GM23248 (cell line): ENCODE results near the gene TIPARP.

Source experiments
- EZH2 ChIP-seq: fragments of 200-600 bp; sonication (generic); IDR thresholded peaks from 2 replicates; pipeline ENCODE4 v1.6.1; 2018; ENCODE audit warnings: antibody characterized with exemption, mild to moderate bottlenecking; ENCODE audit not compliant: insufficient read depth, poor library complexity, severe bottlenecking
- EZH2phosphoT487 ChIP-seq: fragments of 200-600 bp; sonication (generic); IDR thresholded peaks from 2 replicates; pipeline ENCODE4 v1.6.1; 2018; ENCODE audit warnings: antibody characterized with exemption, moderate library complexity, mild to moderate bottlenecking, low read depth; ENCODE audit not compliant: insufficient read depth

DNA sequence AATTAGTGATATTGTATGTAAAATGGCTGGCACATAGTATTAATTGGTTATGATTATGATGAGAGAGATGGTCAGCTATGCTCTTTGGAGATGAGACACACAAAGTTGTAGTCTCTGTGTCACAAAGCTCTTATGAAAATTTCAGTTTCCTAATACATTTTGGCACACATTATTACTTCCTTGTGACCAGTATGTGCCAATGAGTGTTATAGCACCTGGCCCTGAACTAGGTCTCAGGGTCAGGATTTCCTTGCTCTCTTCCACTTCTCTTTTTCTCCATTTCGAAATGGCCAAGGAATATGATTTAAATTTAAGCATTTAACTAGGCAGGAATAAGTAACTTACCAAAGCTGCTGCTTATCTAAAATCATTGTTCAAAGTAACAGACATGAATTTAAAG, 28.0 kb downstream of the TIPARP start:
- TF ChIP-seq EZH2 (no peak), EZH2phosphoT487 (no peak)
